ENCODE measurements around the gene PNLDC1.
"Not testable (repeated sequence)": the region's sequence is repeated elsewhere in the genome, so short reads cannot be mapped to it uniquely, and the experiment has no call there.

PNLDC1 gene

DNA sequence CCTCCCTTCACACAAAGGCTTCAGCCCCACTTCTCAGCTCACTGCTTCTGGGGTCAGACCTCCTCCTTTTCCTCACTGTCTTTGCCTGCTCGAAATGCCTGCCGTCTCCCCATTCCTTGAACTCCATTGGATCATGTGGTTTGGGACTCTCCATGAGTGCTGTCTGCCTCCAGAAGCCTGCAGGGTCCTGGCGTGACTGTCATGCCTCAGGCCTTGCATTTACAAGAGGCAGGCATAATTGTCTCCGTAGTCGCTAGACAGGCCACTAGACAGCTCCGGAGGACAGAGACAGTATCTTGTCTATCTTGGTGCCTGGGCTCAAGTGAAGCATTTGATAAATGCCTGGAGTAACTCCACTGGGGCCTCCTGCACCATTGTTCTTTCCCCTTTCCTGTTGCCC is 15.3 kb downstream of the PNLDC1 start:
- H3K4me3 ChIP-seq (ENCODE audit: low read length), result no peak overlapping the region
- no peaks in the 10 kb centered on the region for H3K36me3 ChIP-seq (ENCODE audit: control insufficient read depth, insufficient read depth, low read length)
- H3K27me3 ChIP-seq (ENCODE audit: control insufficient read depth, insufficient read depth, low read length), result no peaks in the 10 kb centered on the region
- H3K9ac ChIP-seq (ENCODE audit: low read length), result no peak overlapping the region
- no peaks in the 10 kb centered on the region for H3K4me1 ChIP-seq (ENCODE audit: control insufficient read depth, insufficient read depth, low read length)
- no peak overlapping the region for H3K27ac ChIP-seq (ENCODE audit: low read depth, low read length)

- H3K9ac ChIP-seq (ENCODE audit: low read length); H3K27me3 ChIP-seq (ENCODE audit: control insufficient read depth, insufficient read depth, low read length); H3K4me3 ChIP-seq (ENCODE audit: low read length); H3K27ac ChIP-seq (ENCODE audit: low read depth, low read length); H3K4me1 ChIP-seq (ENCODE audit: control insufficient read depth, insufficient read depth, low read length); H3K36me3 ChIP-seq (ENCODE audit: control insufficient read depth, insufficient read depth, low read length): not testable (repeated sequence)
These were observed 16.7 kb downstream of the PNLDC1 start for GRCh38 chr6:159816775-159817174.

GRCh38 chr6:159817951-159818739 is 18.1 kb downstream of the PNLDC1 start:
- no peak overlapping the region for H3K27ac ChIP-seq (ENCODE audit: low read depth, low read length)
- H3K9ac ChIP-seq (ENCODE audit: low read length), result no peak overlapping the region
- H3K27me3 ChIP-seq (ENCODE audit: control insufficient read depth, insufficient read depth, low read length), result no peaks in the 10 kb centered on the region
- H3K36me3 ChIP-seq (ENCODE audit: control insufficient read depth, insufficient read depth, low read length), result no peaks in the 10 kb centered on the region
- H3K4me3 ChIP-seq (ENCODE audit: low read length), result no peak overlapping the region
- no peaks in the 10 kb centered on the region for H3K4me1 ChIP-seq (ENCODE audit: control insufficient read depth, insufficient read depth, low read length)

GRCh38 chr6:159819098-159819497 is 19.0 kb downstream of the PNLDC1 start:
- H3K4me3 ChIP-seq (ENCODE audit: low read length), result no peak overlapping the region

GRCh38 chr6:159819932-159820640 is 20.0 kb downstream of the PNLDC1 start:
- no peaks in the 10 kb centered on the region for H3K36me3 ChIP-seq (ENCODE audit: control insufficient read depth, insufficient read depth, low read length)
- no peak overlapping the region for H3K27ac ChIP-seq (ENCODE audit: low read depth, low read length)
- H3K4me3 ChIP-seq (ENCODE audit: low read length), result peak overlapping the region; percentile 25
- no peaks in the 10 kb centered on the region for H3K4me1 ChIP-seq (ENCODE audit: control insufficient read depth, insufficient read depth, low read length)
- H3K27me3 ChIP-seq (ENCODE audit: control insufficient read depth, insufficient read depth, low read length), result no peaks in the 10 kb centered on the region
- no peak overlapping the region for H3K9ac ChIP-seq (ENCODE audit: low read length)

More at GRCh38 chr6:159819098-159819497, 19.0 kb downstream of the PNLDC1 start:
- H3K27ac ChIP-seq (ENCODE audit: low read depth, low read length), result no peak overlapping the region
- no peaks in the 10 kb centered on the region for H3K4me1 ChIP-seq (ENCODE audit: control insufficient read depth, insufficient read depth, low read length)
- H3K9ac ChIP-seq (ENCODE audit: low read length), result no peak overlapping the region
- H3K27me3 ChIP-seq (ENCODE audit: control insufficient read depth, insufficient read depth, low read length), result no peaks in the 10 kb centered on the region
- no peaks in the 10 kb centered on the region for H3K36me3 ChIP-seq (ENCODE audit: control insufficient read depth, insufficient read depth, low read length)

- no peak overlapping the region for H3K27ac ChIP-seq (ENCODE audit: low read depth, low read length)
- no peaks in the 10 kb centered on the region for H3K36me3 ChIP-seq (ENCODE audit: control insufficient read depth, insufficient read depth, low read length)
- no peak overlapping the region for H3K4me3 ChIP-seq (ENCODE audit: low read length)
- no peaks in the 10 kb centered on the region for H3K4me1 ChIP-seq (ENCODE audit: control insufficient read depth, insufficient read depth, low read length)
- H3K27me3 ChIP-seq (ENCODE audit: control insufficient read depth, insufficient read depth, low read length), result no peaks in the 10 kb centered on the region
- H3K9ac ChIP-seq (ENCODE audit: low read length), result no peak overlapping the region
These were observed 21.0 kb downstream of the PNLDC1 start for GRCh38 chr6:159821122-159821521.

DNA sequence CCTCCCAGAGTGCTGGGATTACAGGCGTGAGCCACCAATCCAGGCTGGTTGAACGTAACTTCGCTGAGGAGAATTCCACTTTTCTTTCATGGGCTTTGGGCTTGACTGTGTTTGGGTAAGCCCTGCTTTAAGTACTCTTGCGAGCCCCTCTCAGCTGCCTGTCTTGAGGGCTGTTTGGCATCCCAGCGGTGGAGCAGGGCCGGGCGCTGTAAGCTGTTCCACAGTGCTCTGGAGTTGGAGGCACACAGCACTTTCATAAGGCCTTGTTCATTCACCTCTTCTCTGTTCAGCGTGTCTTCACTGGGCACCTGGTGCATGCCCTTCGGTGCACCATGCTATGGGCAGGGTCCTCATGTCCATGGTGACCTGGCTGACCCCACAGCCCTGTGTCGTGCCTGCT is 21.6 kb downstream of the PNLDC1 start:
- Histone ChIP-seq H3K4me1 (ENCODE audit: control insufficient read depth, insufficient read depth, low read length) (no peaks in the 10 kb centered on the region), H3K4me3 (ENCODE audit: low read length) (no peak overlapping the region), H3K27me3 (ENCODE audit: control insufficient read depth, insufficient read depth, low read length) (no peaks in the 10 kb centered on the region), H3K36me3 (ENCODE audit: control insufficient read depth, insufficient read depth, low read length) (no peaks in the 10 kb centered on the region), H3K9ac (ENCODE audit: low read length) (no peak overlapping the region), H3K27ac (ENCODE audit: low read depth, low read length) (no peak overlapping the region)

- Histone ChIP-seq H3K4me1 (ENCODE audit: control insufficient read depth, insufficient read depth, low read length) (no peaks in the 10 kb centered on the region), H3K36me3 (ENCODE audit: control insufficient read depth, insufficient read depth, low read length) (no peaks in the 10 kb centered on the region), H3K9ac (ENCODE audit: low read length) (no peak overlapping the region), H3K27ac (ENCODE audit: low read depth, low read length) (no peak overlapping the region), H3K27me3 (ENCODE audit: control insufficient read depth, insufficient read depth, low read length) (no peaks in the 10 kb centered on the region), H3K4me3 (ENCODE audit: low read length) (no peak overlapping the region)
These were observed 23.9 kb downstream of the PNLDC1 start for GRCh38 chr6:159823953-159824352.

- H3K27me3 ChIP-seq (ENCODE audit: control insufficient read depth, insufficient read depth, low read length); H3K4me3 ChIP-seq (ENCODE audit: low read length); H3K4me1 ChIP-seq (ENCODE audit: control insufficient read depth, insufficient read depth, low read length); H3K27ac ChIP-seq (ENCODE audit: low read depth, low read length); H3K36me3 ChIP-seq (ENCODE audit: control insufficient read depth, insufficient read depth, low read length); H3K9ac ChIP-seq (ENCODE audit: low read length): not testable (repeated sequence)
These were observed 24.6 kb downstream of the PNLDC1 start for GRCh38 chr6:159824690-159825089.

DNA sequence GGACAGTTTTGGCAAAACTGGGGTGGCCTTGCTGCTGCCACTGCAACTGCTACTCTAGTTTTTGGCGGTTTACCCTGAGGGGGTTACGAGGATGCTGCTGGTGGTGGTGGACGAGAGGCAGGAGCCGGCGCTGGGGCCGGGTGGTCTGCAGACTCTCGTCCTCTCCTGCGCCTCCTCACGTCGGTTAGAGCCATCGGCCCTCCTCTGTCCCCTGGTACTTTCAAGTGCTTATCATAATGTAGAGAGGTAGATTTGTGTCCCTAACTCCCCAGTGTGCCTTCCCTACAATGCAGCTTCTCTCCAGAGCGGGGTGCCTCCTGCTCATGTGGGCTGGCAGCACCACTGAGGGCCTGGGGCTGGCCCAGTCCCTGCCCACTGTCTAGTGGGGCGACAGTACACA is 25.9 kb downstream of the PNLDC1 start:
- H3K4me3 ChIP-seq (ENCODE audit: low read length), result no peak overlapping the region
- H3K4me1 ChIP-seq (ENCODE audit: control insufficient read depth, insufficient read depth, low read length), result no peaks in the 10 kb centered on the region
- H3K9ac ChIP-seq (ENCODE audit: low read length), result no peak overlapping the region
- no peaks in the 10 kb centered on the region for H3K36me3 ChIP-seq (ENCODE audit: control insufficient read depth, insufficient read depth, low read length)
- no peaks in the 10 kb centered on the region for H3K27me3 ChIP-seq (ENCODE audit: control insufficient read depth, insufficient read depth, low read length)
- H3K27ac ChIP-seq (ENCODE audit: low read depth, low read length), result no peak overlapping the region

GRCh38 chr6:159826968-159827647 is 27.0 kb downstream of the PNLDC1 start:
- H3K36me3 ChIP-seq (ENCODE audit: control insufficient read depth, insufficient read depth, low read length), result no peaks in the 10 kb centered on the region
- H3K27me3 ChIP-seq (ENCODE audit: control insufficient read depth, insufficient read depth, low read length), result no peaks in the 10 kb centered on the region
- no peaks in the 10 kb centered on the region for H3K4me1 ChIP-seq (ENCODE audit: control insufficient read depth, insufficient read depth, low read length)
- H3K27ac ChIP-seq (ENCODE audit: low read depth, low read length), result no peak overlapping the region
- H3K4me3 ChIP-seq (ENCODE audit: low read length), result no peak overlapping the region
- H3K9ac ChIP-seq (ENCODE audit: low read length), result no peak overlapping the region

DNA sequence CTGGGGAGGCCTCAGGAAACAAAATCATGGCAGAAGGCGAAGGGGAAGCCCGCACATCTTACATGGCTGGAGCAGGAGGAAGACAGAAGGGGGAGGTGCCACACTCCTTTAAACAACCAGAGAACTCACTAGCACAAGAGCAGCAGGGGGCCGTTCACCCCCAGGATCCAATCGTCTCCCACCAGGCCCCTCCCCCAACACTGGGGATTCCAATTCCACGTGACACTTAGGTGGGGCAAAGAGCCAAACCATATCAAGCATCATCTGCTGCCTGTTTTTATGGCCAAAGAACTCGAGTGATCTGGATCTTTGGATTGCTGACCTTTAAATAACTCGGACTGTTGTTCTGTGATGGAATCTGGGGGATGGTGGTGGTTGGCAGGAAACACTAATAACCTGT is 28.0 kb downstream of the PNLDC1 start:
- no peak overlapping the region for H3K9ac ChIP-seq (ENCODE audit: low read length)
- H3K27me3 ChIP-seq (ENCODE audit: control insufficient read depth, insufficient read depth, low read length), result no peaks in the 10 kb centered on the region
- no peaks in the 10 kb centered on the region for H3K36me3 ChIP-seq (ENCODE audit: control insufficient read depth, insufficient read depth, low read length)
- no peak overlapping the region for H3K4me3 ChIP-seq (ENCODE audit: low read length)
- H3K27ac ChIP-seq (ENCODE audit: low read depth, low read length), result no peak overlapping the region
- no peaks in the 10 kb centered on the region for H3K4me1 ChIP-seq (ENCODE audit: control insufficient read depth, insufficient read depth, low read length)

All from rectal smooth muscle tissue (tissue), 1 donor.